Hepatocyte (in vitro differentiated cells): ENCODE measurements around the gene ALK.

Experiments
- CTCF ChIP-seq: fragments of 200-600 bp; sonication (generic); IDR thresholded peaks from 2 replicates; pipeline ENCODE4 v1.5.1; 2016; ENCODE audit warnings: antibody characterized with exemption, mild to moderate bottlenecking; ENCODE audit not compliant: poor library complexity
- EZH2 ChIP-seq: fragments of 200-600 bp; sonication (generic); IDR thresholded peaks from 2 replicates; pipeline ENCODE4 v1.6.1; 2016; ENCODE audit warnings: antibody characterized with exemption, mild to moderate bottlenecking, borderline replicate concordance
- EZH2phosphoT487 ChIP-seq: fragments of 200-600 bp; sonication (generic); IDR thresholded peaks from one replicate; pipeline ENCODE4 v1.6.1; 2018; ENCODE audit warnings: antibody characterized with exemption, mild to moderate bottlenecking, low read depth, moderate library complexity; ENCODE audit not compliant: unreplicated experiment, severe bottlenecking

GRCh38 chr2:29201979-29202378, 719.4 kb downstream of the ALK start:
- no peak for TF ChIP-seq EZH2
- no peak for TF ChIP-seq CTCF
- no peak for TF ChIP-seq EZH2phosphoT487
